Stimulated activated CD8-positive, alpha-beta memory T cell treated with anti-CD3 and anti-CD28 coated beads, Interleukin-4, amount 100 ng/mL, for 1 hour (primary cell): ENCODE results near the gene ABCC4.

Experiments used
- DNase-seq, 2 donors: peaks; one replicate each; pipeline ENCODE4 v3.0.0-alpha.2; 2020; ENCODE audit warnings: low read depth in 2 of 2, low spot score in 1 of 2

The ABCC4 gene

DNA sequence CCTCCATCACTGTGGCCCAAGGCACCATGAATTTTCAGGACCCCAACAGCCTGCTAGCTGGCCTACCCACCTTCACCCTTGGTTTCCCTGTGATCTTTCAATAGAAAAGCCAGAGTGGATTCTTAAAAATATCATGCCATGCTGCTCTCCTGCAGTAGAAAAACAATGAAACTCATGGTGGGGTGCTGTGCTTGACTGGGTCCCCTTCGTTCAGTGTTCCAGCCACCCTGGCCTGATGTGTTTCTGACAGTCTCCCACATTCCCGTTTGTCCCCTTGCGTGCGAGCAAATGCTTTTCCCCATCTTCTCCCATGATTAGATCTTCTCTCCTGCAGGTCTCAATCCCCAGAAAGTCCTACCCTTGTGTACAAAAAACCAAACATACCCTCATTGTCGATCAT lies 43.2 kb downstream of the ABCC4 start:
- no peak for DNase-seq

DNA sequence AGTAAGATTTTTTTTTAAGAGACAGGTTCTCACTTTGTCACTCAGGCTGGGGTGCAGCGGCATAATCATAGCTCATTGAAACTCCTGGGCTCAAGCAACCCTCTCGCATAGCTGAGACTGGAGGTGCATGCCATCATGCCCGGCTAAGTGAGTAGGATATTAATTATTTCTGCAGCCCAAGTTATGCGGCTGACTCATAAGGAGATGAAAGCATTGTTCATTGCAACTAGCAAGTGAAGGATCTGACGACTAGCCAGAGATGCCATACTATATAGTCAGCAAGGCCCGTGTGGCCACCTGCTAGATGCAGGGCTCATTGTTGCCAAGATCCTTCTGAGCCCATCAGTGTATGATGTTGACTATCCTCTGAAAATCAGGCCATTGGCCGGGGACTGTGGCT lies 45.2 kb downstream of the ABCC4 start:
- no peak for DNase-seq

DNA sequence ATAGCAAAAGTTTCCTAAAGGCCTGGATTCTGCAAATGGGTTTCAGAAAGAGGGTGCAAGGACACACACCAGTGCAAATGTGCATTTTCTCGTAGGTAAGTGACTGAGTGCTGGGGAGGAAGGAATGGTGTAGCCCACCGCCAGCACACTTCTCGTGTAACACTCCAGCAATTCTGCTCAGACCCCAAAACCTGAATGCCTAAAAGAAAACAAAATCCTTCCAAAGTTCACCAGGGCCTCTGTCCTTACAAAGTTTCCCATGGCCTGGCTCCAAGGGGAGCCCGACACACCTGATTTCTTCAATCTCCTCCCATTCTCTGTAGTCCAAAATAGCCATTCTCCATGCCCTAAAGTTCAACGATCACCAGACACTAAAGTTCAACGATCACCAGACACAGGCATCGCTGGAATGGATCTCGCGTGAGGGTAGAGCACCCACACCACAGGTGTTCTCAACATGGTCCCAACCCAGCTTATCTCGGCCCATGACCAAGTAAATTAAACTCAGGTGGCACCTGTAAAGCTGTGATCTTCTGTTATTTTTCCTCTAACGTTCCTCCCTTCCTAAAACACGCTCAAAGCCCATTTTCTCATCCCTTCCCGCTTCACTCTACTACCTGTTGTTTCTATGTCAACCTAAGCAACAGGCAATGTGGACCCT lies 46.0 kb downstream of the ABCC4 start:
- DNase-seq = no peak

DNA sequence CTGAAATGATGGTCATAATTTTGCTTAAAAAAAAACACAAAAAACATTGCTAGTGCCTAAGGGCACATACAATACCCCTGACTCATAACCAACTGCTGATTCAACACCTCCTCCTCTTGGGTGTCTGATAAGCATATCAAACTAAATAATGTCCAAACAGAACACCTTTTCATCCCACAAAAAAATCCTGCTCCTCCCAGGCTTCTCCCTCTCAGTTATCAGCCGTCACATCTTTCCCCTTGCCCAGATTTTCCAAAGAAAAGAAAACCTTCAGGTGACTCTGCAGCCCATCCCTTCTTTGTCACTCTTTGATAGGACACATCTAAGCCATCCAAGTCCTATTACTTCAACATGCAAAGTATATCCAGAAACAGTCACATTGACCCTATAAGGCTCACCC lies 46.9 kb downstream of the ABCC4 start:
- no peak for DNase-seq

DNA sequence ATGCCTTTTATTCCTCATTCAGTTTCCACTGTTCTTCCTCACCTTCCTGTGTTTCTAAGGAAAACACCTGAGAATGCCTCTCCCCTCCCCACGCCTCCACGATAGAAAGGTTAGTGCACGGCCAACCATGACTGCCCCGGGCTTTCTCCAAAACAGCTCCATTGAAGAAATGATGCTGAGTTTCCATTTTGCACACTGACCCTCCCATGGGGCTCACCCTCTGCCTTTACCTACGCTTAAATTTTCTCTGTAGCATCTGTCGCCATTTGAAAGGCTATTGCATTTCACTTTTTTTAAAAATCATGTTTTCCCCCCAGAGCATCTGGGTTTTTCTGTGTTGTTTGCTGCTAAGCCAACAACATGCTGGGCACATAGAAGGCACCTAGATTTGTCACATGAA lies 48.2 kb downstream of the ABCC4 start:
- no peak for DNase-seq

DNA sequence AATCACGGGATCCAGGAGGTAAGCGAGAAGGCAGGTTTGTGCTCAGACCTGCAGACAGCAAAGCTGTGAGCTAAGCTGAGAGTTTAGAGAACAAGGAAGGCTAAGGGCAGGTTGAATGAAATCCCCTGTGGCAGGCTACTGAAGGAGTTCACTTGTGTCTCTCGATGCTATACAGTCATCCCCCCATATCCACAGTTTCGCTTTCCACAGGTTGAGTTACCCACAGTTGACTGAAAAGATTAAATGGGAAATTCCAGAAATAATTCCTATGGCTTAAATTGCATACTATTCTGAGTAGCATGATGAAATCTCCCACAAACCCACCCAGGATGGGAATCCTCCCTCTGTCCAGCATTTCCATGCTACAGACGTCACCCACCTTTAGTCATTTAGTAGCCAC lies 49.6 kb downstream of the ABCC4 start:
- DNase-seq = no peak

DNA sequence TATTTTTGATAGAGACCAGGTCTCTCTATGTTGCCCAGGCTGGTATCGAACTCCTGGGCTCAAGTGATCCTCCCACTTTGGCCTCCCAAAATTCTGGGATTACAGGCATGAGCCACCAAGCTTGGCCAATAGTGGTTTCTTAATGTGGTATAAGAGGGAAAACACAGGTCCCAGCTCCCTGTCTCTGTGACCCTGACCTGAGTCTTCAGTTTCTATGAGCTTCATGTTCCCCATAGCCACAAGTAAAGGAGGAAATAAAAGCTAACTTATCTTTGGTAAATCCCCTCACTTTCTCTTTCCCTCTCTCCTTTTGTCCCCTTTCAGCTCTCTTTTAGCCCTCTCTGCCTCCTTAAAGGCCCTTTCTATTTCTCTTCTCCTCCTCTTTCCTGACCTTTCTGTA lies 50.3 kb downstream of the ABCC4 start:
- DNase-seq = no peak

DNA sequence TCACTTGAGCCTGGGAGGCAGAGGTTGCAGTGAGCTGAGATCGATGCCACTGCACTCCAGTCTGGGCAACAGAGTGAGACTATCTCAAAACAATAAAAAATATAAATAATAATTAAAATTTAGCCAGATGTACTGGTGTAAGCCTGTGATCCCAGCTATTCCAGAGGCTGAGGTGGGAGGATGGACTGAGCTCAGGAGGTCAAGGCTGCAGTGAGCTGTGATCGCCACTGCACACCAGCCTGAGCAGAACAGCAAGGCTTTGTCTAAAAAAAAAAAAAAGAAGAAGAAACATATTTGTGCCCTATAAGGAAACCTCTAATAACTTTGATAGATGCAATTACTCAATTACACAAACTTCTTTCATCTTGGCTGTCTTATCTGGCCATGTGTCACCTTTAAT lies 52.3 kb downstream of the ABCC4 start:
- no peak for DNase-seq

DNA sequence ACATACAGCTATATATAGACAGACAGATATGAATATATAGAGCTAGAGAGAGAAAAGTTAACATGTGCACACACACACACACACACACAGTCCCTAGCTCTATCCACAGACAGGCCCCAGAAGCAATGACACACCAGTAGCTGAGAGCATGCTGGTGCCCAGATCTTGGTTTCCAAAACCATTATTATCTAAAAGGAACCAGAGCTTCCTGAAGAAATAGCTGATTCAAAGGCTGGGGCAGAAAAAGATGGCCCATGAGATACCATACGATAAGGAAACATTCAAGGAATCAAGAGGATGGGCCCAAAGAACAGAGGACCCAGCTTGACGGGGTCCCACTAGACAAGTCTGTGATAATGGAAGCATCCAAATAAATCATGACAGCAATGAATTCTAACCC lies 53.4 kb downstream of the ABCC4 start:
- no peak for DNase-seq

DNA sequence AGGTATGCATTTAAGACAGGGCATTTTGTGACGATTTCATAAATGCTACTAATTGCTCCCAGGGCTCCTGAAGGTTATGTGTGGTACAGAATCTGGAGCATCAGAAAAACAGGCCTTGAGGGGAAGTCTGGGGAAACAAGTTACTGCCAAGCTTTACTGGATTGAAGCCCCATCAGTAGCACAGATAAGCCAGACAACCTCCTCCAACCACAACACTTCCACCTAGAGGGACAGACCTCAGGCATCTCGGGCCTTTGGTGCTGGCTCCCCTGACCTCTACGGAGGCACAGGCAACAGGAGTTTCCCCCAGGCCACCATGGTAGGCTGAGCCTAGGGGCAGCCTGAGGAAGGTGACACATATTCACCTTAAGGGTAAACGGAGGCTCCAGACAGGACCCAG lies 54.1 kb downstream of the ABCC4 start:
- no peak for DNase-seq

DNA sequence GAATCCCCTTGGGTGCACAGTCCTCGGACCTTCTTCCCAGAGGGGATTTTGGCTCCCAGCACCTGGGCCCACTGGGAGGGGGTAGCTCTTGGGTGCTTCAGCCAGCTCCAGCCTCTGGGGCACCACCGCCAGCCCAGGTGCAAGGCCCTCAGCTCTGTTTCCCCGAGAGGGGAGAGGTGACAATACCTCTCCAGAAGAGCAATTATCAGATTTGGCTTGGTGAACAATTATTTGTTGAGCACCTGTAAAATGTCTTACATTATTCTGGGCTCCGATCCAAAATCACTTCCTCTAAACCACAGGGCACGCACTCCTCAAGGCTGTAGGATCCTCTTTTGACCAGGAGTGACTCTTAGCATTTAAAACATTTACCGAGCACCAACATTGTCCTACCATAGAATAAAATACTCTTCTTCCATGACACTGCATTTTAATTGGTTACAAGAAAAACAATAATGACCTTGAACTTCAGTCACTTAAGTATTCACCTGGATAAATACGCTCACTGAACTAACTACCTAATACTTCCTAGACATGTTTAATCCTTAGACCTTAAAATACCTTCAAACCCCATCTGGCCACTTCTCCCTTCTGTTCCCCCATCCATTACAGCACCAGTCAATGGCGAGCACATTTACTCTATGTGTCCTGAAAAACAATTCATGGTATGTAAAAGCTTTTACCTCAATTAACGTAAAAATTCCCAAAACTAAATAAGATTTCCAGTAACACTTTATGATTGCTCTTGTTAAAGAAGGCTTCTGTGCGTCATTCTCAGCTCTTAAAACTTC lies 54.8 kb downstream of the ABCC4 start:
- no peak for DNase-seq

DNA sequence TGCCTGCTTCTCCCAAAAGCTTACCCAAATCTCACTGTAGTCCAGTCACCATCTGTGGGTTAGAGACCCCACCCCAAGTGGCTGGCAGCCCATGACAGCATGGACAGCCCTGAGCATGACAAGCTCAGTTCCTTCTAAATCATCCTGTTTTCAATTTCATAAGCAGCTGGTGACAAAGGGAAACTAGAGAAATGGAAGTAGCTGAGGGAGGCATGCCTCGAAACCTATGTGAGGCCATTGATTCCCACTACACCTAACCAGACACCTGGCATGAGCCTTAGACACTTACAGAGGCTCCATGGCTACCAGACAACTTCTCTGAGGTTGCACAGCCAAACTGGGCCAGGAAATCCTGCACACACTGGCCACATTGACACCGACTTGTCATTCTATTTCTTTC lies 56.2 kb downstream of the ABCC4 start:
- no peak for DNase-seq

DNA sequence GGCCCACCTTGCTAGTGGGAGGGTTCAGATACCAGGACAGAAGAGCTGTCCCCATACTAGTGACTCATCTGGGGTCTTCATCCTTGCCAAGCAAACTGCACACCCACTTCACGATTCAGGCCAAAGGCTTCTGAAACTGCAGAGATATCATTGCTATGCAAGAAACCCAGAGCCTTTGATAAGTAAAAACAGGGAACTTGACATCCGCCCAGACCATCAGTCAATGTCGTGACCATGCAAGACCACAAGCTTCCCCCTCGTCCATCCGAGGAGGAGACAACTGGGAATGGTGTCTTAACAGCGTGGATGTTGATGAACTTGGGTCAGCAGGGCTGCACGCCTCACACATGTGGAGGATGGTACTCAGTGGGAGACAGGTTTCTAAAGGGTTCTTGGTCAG lies 58.0 kb downstream of the ABCC4 start:
- no peak for DNase-seq

DNA sequence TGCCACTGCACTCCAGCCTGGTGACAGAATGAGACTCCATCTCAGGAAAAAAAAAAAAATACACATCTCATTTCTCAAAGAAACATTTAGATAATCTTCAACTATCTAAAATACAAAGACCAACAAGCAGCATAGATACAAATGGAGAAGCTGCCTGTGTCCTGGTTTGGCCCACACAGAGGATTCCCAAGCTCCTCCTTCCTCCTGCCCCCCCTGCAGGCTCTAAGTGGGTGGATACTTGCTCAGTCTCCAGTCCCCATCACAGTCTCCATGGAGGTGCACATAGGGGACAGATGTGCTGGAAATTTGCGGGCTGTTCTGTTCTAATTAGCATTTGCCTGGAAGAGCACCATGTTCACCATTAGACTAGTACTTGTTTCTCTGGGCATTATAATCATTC lies 59.9 kb downstream of the ABCC4 start:
- no peak for DNase-seq

DNA sequence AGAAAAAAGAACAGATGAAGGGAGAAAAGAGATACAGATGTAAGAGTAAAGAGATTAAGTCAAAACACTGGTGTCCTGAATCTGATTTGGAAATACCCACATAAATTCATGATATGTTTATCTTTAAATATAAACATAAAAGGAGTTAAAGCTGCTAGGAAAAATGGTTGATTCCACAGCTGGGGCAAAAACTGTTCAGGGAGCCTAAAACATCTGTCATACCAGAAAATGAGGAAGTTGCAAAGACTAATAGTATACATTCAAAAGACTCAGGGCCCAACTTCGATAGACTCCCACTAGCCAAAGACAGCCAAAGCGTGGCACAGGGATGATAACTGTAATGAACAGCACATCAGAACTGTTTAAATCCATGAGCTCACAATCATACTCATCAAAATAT lies 62.0 kb downstream of the ABCC4 start:
- no peak for DNase-seq

DNA sequence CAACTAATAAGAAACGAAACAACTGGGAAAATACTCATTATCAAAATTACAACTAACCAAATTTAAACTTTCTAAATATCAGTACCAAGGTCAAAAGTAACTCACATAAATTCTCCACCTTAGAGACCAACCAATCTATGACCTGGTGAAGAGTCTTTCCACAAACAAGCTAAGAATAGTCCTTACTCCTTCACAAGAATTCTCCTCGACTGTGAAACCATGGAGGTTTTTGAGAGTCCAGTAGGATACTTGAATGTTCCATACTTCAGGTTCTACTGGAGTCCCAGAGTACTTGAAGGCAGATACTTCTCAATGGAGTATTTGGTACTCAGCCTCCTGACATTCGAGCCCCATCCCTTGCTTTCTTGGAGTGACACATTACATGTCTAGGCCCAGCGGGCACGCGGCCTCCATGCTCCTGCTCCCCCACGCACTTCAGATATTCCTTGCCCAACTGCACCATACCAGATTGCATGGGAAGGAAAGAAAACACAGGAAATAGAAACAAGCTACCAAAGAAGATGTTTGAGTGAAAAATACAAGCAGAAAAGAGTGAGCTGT lies 63.9 kb downstream of the ABCC4 start:
- no peak for DNase-seq

DNA sequence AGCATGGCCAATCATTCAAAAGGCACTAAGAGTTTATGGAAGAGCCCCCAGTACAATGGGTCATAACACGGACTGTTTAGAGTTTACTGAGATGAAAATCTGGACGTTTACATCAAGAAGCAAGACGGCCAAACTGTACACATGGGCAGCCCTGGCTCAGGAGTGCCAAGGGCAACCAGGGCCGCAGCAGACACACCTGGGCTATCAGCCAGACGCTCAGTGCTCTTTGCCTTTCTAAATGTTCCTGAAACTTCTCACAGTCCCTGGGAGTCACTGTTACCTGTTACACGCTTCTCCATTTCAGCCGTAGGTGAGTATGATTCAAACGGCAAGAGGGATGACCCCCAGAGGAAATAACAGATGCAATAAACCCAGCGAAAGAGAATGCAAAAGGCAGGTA lies 64.5 kb downstream of the ABCC4 start:
- DNase-seq = no peak

DNA sequence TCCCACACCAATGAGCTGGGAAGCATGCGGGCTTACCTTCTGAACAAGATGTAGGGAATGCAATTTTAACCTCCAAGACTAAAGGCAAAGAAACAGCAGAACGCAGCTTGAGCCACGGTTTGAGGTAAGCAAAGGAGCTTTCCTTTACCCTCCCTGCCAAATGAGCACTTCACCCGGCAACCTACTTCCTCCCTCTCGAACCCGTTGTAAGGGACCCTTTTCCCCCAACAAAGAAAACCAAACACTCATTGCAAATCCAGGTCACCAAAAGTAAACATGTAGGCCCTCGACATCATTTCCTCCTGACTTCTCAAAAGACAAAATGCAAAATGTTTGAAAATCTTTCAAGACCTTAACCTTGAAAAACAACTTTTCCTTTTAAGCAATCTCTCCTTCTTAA lies 65.3 kb downstream of the ABCC4 start:
- no peak for DNase-seq

DNA sequence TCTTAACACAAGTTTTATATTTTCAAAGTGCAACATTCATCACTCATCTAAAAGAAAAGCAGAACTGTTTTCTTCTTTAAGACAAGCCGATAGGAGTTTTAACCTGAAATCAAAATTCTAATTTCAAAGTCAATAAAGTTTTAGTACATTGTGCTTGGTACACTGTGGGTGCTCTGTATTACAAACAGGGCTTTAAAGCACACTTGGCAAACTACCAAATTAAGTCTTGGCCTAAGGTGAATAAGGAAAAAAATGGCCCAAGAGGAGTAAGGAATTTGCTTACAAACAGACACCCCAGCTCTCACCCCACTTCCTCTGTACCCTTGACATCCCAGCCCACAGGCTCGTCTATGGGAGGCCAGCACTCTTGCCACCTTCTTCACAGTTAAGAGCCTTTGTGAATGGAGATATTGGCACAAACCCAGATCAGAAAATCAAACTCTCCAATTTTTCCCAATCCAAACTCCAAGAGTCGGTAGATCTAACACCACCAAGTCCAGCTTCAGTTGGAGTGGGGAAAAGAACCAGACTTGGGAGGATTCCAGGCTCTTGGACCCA lies 66.0 kb downstream of the ABCC4 start:
- no peak for DNase-seq

DNA sequence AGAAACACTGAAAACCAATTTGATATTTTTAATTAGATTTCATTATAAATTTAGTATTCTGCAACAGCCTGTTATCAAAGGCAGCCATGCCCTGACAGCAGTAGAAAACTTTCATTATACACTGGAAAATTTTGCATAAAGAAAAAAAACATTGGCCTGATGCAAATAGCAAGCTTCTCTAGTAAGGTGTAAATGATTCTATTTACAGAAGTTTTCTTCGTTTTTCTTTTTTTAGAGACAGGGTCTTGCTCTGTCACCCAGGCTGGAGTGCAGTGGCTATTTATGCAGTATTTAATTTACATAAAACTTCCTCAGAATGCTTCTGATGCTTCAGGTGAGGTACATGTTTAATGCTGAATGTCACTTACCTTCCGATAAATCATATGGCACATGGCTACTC lies 67.0 kb downstream of the ABCC4 start:
- no peak for DNase-seq

DNA sequence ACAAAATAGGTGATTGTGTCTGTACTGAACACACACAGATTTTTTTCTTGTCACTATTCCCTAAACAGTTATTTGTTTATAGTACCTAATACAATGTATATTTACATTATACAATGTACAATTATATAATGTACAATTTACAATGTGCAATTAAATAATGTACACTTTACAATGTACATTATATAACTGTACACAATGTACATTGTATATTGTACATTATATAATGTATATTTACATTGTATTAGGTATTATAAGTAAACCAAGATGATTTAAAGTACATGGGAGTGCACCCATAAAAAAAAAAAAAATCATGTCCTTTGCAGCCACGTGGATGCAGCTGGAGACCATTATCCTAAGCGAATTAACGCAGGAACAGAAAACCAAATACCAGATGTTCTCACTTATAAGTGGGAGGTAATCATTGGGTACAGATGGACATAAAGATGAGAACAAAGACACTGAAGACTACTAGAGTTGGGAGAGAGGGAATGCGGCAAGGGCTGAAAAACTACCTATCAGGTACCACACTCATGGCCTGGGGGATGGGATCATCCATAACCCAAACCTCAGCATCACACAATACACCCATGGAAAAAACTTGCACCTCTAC lies 68.1 kb downstream of the ABCC4 start:
- no peak for DNase-seq

DNA sequence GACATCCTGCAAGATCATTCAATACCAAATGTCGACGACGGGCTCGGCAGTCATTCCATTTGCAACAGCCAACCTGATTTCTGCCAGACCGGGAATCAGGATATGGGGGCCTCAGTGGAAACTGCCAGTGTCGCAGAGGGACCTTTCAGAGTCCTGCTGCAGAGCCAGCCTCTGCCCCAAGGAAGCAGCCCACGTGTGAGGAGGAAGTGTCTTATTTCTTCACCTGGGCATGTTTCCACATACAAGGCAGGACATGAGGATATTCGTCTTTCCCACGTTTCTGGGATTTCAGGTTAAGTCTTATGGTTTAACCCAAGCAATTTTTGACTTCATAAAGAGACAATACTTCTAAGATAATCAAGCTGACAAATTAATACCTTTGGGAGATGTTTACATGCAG lies 69.9 kb downstream of the ABCC4 start:
- no peak for DNase-seq
